IMR-90 (cell line): ENCODE measurements around the gene CALN1. TPM values are rescaled to one million over a fixed set of nuclear protein-coding genes. Genes with fewer than 3 reads are reported as not detected.

Experiments
- ATAC-seq: fragments of 200-7000 bp; cut with Tn5 transposase; 2 replicates; pipeline ENCODE4 v1.9.1; 2020; ENCODE audit warnings: low read depth, mild to moderate bottlenecking, moderate library complexity
- BruUV-seq: library from RNA; stranded (reverse); fragments of 400-500 nt; replicated peaks from 2 replicates; lab custom pipeline; 2021; lab: Mats Ljungman, UMichigan
- CTCF ChIA-PET: fragments of 300-600 bp; formaldehyde crosslinking; extraction: SDS; loops from one replicate; lab custom pipeline; 2021; ENCODE audit warnings: antibody characterized with exemption; lab: Yijun Ruan, JAX
- POLR2A ChIA-PET: fragments of 300-600 bp; sonication (Branson Sonifier 250); formaldehyde crosslinking; loops from one replicate; lab custom pipeline; 2022; ENCODE audit warnings: antibody characterized with exemption; ENCODE audit not compliant: unreplicated experiment; lab: Charles Lee
- DNase-seq: peaks from one replicate; pipeline ENCODE4 v3.0.0; 2013
- H2AFZ ChIP-seq: replicated peaks from 2 replicates; pipeline ENCODE3; 2013; ENCODE audit warnings: low read length, mild to moderate bottlenecking; ENCODE audit not compliant: poor library complexity
- H2AK5ac ChIP-seq: 2 replicates; pipeline ENCODE4 v1.6.1; 2013; ENCODE audit warnings: low read depth, low read length, inconsistent platforms
- H2AK9ac ChIP-seq: replicated peaks from 2 replicates; pipeline ENCODE3; 2013; ENCODE audit warnings: mild to moderate bottlenecking, low read depth, low read length, moderate library complexity; ENCODE audit not compliant: poor library complexity
- H2BK120ac ChIP-seq: 2 replicates; pipeline ENCODE4 v1.6.1; 2013; ENCODE audit warnings: low read depth, low read length, inconsistent platforms
- H2BK15ac ChIP-seq: 3 replicates; pipeline ENCODE4 v1.6.1; 2013; ENCODE audit warnings: low read depth, low read length, inconsistent platforms
- H2BK20ac ChIP-seq: 2 replicates; pipeline ENCODE4 v1.6.1; 2013; ENCODE audit warnings: low read depth, mild to moderate bottlenecking, inconsistent platforms, low read length, moderate library complexity
- H2BK5ac ChIP-seq: 2 replicates; pipeline ENCODE4 v1.6.1; 2013; ENCODE audit warnings: mild to moderate bottlenecking, low read depth, low read length, inconsistent platforms; ENCODE audit not compliant: poor library complexity, severe bottlenecking
- H3K14ac ChIP-seq: replicated peaks from 2 replicates; pipeline ENCODE4 v1.6.1; 2013; ENCODE audit warnings: low read depth, low read length, inconsistent platforms
- H3K18ac ChIP-seq: 2 replicates; pipeline ENCODE4 v1.6.1; 2013; ENCODE audit warnings: low read depth, low read length, control low read depth
- H3K23ac ChIP-seq: 2 replicates; pipeline ENCODE4 v1.6.1; 2013; ENCODE audit warnings: low read depth, low read length, inconsistent platforms
- H3K27ac ChIP-seq: 2 replicates; pipeline ENCODE4 v1.5.1; 2013; ENCODE audit warnings: mild to moderate bottlenecking, control low read depth, low read length; ENCODE audit not compliant: insufficient read depth
- H3K27me3 ChIP-seq: 2 replicates; pipeline ENCODE4 v1.6.1; 2013; ENCODE audit warnings: low read length; ENCODE audit not compliant: control insufficient read depth, insufficient read depth
- H3K36me3 ChIP-seq: 2 replicates; pipeline ENCODE4 v1.6.1; 2013; ENCODE audit warnings: low read length, mixed read lengths; ENCODE audit not compliant: control insufficient read depth, insufficient read depth
- H3K4ac ChIP-seq: 2 replicates; pipeline ENCODE4 v1.6.1; 2013; ENCODE audit warnings: low read depth, low read length, inconsistent platforms
- H3K4me1 ChIP-seq: 2 replicates; pipeline ENCODE4 v1.6.1; 2013; ENCODE audit warnings: low read length, mixed read lengths; ENCODE audit not compliant: control insufficient read depth, insufficient read depth
- H3K4me2 ChIP-seq: 2 replicates; pipeline ENCODE4 v1.6.1; 2013; ENCODE audit warnings: low read depth, mild to moderate bottlenecking, control low read depth, low read length, moderate library complexity
- H3K4me3 ChIP-seq: 2 replicates; pipeline ENCODE4 v1.5.1; 2013; ENCODE audit warnings: low read depth, mild to moderate bottlenecking, control low read depth, low read length, moderate library complexity; ENCODE audit not compliant: insufficient read depth
- H3K56ac ChIP-seq: 2 replicates; pipeline ENCODE4 v1.6.1; 2013; ENCODE audit warnings: low read length, inconsistent platforms; ENCODE audit not compliant: insufficient read depth; ENCODE audit errors: extremely low read depth
- H3K79me1 ChIP-seq, 2 experiments: 2 replicates each; pipeline ENCODE4 v1.6.1; 2013; ENCODE audit warnings: low read length in 2 of 2, inconsistent platforms in 1 of 2, low read depth in 1 of 2
- H3K9ac ChIP-seq: 2 replicates; pipeline ENCODE4 v1.6.1; 2013; ENCODE audit warnings: low read depth, low read length, control low read depth
- H3K9me1 ChIP-seq: 2 replicates; pipeline ENCODE4 v1.6.1; 2013; ENCODE audit warnings: low read length, inconsistent platforms; ENCODE audit not compliant: insufficient read depth
- H3K9me3 ChIP-seq: 2 replicates; pipeline ENCODE4 v1.6.1; 2013; ENCODE audit warnings: low read length; ENCODE audit not compliant: control insufficient read depth, insufficient read depth
- H4K20me1 ChIP-seq: 2 replicates; pipeline ENCODE4 v1.6.1; 2013; ENCODE audit warnings: low read length, inconsistent platforms; ENCODE audit not compliant: insufficient read depth
- H4K5ac ChIP-seq: 2 replicates; pipeline ENCODE4 v1.6.1; 2013; ENCODE audit warnings: mild to moderate bottlenecking, low read depth, low read length, control low read depth
- H4K8ac ChIP-seq, 2 experiments: 2 replicates each; pipeline ENCODE4 v1.6.1; 2013; ENCODE audit warnings: low read depth in 2 of 2, low read length in 2 of 2, control low read depth in 1 of 2, inconsistent platforms in 1 of 2
- H4K91ac ChIP-seq: 2 replicates; pipeline ENCODE4 v1.6.1; 2013; ENCODE audit warnings: low read depth, low read length, inconsistent platforms; ENCODE audit not compliant: insufficient read depth
- BHLHE40 ChIP-seq: fragments of 150-350 bp; IDR thresholded peaks from 2 replicates; pipeline ENCODE4 v1.6.1; 2016; ENCODE audit warnings: mild to moderate bottlenecking, low read depth, low read length
- CEBPB ChIP-seq: IDR thresholded peaks from 2 replicates; pipeline ENCODE4 v1.6.1; 2012; ENCODE audit warnings: low read depth, low read length, improper control_type of control experiment
- CHD1 ChIP-seq: IDR thresholded peaks from 2 replicates; pipeline ENCODE4 v1.6.1; 2012; ENCODE audit warnings: low read depth, low read length, improper control_type of control experiment
- CTCF ChIP-seq: conservative IDR thresholded peaks from 2 replicates; pipeline ENCODE4 v1.5.1; 2012; ENCODE audit warnings: mild to moderate bottlenecking, low read depth, low read length, improper control_type of control experiment
- ELK1 ChIP-seq: fragments of 150-350 bp; IDR thresholded peaks from 2 replicates; pipeline ENCODE4 v1.6.1; 2016; ENCODE audit warnings: low read depth, mild to moderate bottlenecking, low read length, moderate library complexity, borderline replicate concordance
- FOS ChIP-seq: fragments of 150-350 bp; IDR thresholded peaks from 2 replicates; pipeline ENCODE4 v1.6.1; 2016; ENCODE audit warnings: low read depth, low read length
- MAFK ChIP-seq: IDR thresholded peaks from 2 replicates; pipeline ENCODE4 v1.6.1; 2012; ENCODE audit warnings: low read depth, low read length, improper control_type of control experiment
- MAZ ChIP-seq: IDR thresholded peaks from 2 replicates; pipeline ENCODE4 v1.6.1; 2012; ENCODE audit warnings: low read depth, mild to moderate bottlenecking, low read length, improper control_type of control experiment, moderate library complexity, borderline replicate concordance
- MXI1 ChIP-seq: IDR thresholded peaks from 2 replicates; pipeline ENCODE4 v1.6.1; 2012; ENCODE audit warnings: low read depth, mild to moderate bottlenecking, low read length, moderate library complexity, borderline replicate concordance
- NFE2L2 ChIP-seq: fragments of 150-350 bp; IDR thresholded peaks from 2 replicates; pipeline ENCODE4 v1.6.1; 2016; ENCODE audit warnings: low read depth, mild to moderate bottlenecking, low read length
- POLR2A ChIP-seq: IDR thresholded peaks from 2 replicates; pipeline ENCODE4 v1.6.1; 2012; ENCODE audit warnings: mild to moderate bottlenecking, low read depth, low read length
- RAD21 ChIP-seq: IDR thresholded peaks from 2 replicates; pipeline ENCODE4 v1.6.1; 2012; ENCODE audit warnings: low read length, improper control_type of control experiment
- RCOR1 ChIP-seq: IDR thresholded peaks from 2 replicates; pipeline ENCODE4 v1.6.1; 2012; ENCODE audit warnings: mild to moderate bottlenecking, low read length, improper control_type of control experiment; ENCODE audit not compliant: insufficient replicate concordance
- WGBS, 2 experiments: methylation state at CpG; one replicate each; pipeline versions ENCODE4 v1.1.5 to v1.1.7; 2013; ENCODE audit warnings: missing lambda C conversion rate in 2 of 2; ENCODE audit not compliant: insufficient read length in 1 of 2; ENCODE audit errors: extremely low coverage in 2 of 2; 5-methylcytosine and 5-hydroxymethylcytosine counted together
- dilution Hi-C: fragments of 300-500 bp; cut with HindIII; formaldehyde crosslinking; loops from one replicate; pipeline ENCODE4 v1.14.3; 2018; ENCODE audit warnings: low sequenced_read_pairs; ENCODE audit not compliant: unreplicated experiment
- in situ Hi-C: fragments of 300-500 bp; cut with MboI; formaldehyde crosslinking; loops from 3 replicates; pipeline ENCODE4 v1.14.3; 2019; ENCODE audit warnings: low sequenced_read_pairs, inconsistent platforms, mixed read lengths
- intact Hi-C: fragments of 100-400 bp; cut with micrococcal nuclease; formaldehyde crosslinking; loops from 2 replicates; pipeline ENCODE4 v1.10.0; 2022
- polyA plus RNA-seq, 3 experiments: library from polyadenylated mRNA; depleted of rRNA; stranded (reverse); fragments of >200 nt; gene quantifications; 2 replicates each; pipeline ENCODE4 v1.2.3, GENCODE V29; 2012; ENCODE audit warnings: low replicate concordance in 1 of 3
- total RNA-seq: library from RNA; depleted of rRNA; stranded (reverse); fragments of >200 nt; gene quantifications from 2 replicates; pipeline ENCODE4 v1.2.3, GENCODE V29; 2012
- TF ChIP-seq, protein P1 (sequence below): fragments of 150-350 bp; IDR thresholded peaks from 2 replicates; pipeline ENCODE4 v1.6.1; 2017; ENCODE audit warnings: mild to moderate bottlenecking, antibody characterized with exemption, low read length, low read depth

The CALN1 gene
- total and polyA plus RNA-seq, 2 of the 4 experiments (the other 2 are of a cell fraction) = not detected

DNA sequence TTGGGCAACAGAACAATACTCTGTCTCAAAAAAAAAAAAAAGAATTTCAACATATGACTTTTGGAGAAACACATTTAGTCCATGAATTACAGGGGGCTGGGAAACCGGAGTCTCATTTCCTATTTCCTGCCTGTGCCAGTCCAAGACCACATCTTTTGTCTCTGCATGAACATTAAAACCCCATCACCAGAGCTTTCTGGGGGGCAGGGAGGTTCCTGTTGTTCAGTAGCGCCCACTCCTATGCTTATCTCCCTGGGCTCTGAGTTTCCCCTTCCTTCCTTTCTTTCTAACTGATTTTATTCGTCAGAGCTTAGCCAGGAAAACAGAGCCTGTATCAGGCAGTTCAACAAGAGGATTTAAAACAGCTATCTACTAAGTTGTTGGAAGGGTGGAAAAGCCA lies 119.3 kb downstream of the CALN1 start:
- no peak overlapping the region for H2AK9ac ChIP-seq
- no peak overlapping the region for H3K27ac ChIP-seq
- no TSS peak for BruUV-seq
- ChIA-PET CTCF (no interaction called here), POLR2A (no interaction called here)
- H3K4me3 ChIP-seq = no peak overlapping the region
- intact Hi-C loops = no loop called here
- H3K23ac ChIP-seq = no peak overlapping the region
- no peak overlapping the region for H3K9ac ChIP-seq
- dilution Hi-C loops = no loop called here
- no peak overlapping the region for H2AK5ac ChIP-seq
- DNase-seq (no peak), ATAC-seq (no peak)
- H4K8ac ChIP-seq = no peak overlapping the region
- H3K9me3 ChIP-seq = 0 out of 2 replicates have a peak, but pooled peaks cover 8% of the 10 kb centered on the region
- no peaks in the 10 kb centered on the region for H3K27me3 ChIP-seq
- no peak overlapping the region for H3K56ac ChIP-seq
- H3K79me1 ChIP-seq = no peaks in the 10 kb centered on the region
- no peak overlapping the region for H3K4me2 ChIP-seq
- H4K91ac ChIP-seq = no peak overlapping the region
- no peaks in the 10 kb centered on the region for H3K9me1 ChIP-seq
- no peak overlapping the region for H2BK120ac ChIP-seq
- no peak overlapping the region for H3K14ac ChIP-seq
- H3K18ac ChIP-seq = no peak overlapping the region
- H2BK5ac ChIP-seq = no peak overlapping the region
- no CpG with 5 or more reads among the region's 3 CpGs for WGBS, 2 experiments
- no peak overlapping the region for H4K5ac ChIP-seq
- H3K4ac ChIP-seq = no peak overlapping the region
- no peak overlapping the region for H2AFZ ChIP-seq
- no peak overlapping the region for H2BK20ac ChIP-seq
- no peak overlapping the region for H2BK15ac ChIP-seq
- in situ Hi-C loops = no loop called here
- no peaks in the 10 kb centered on the region for H4K20me1 ChIP-seq
- TF ChIP-seq CTCF (no peak), MXI1 (no peak), ELK1 (no peak), RCOR1 (no peak), BHLHE40 (no peak), CEBPB (no peak), POLR2A (no peak), RAD21 (no peak), MAZ (no peak), NFE2L2 (no peak), FOS (no peak), CHD1 (no peak), MAFK (no peak)
- TF ChIP-seq, protein P1, sequence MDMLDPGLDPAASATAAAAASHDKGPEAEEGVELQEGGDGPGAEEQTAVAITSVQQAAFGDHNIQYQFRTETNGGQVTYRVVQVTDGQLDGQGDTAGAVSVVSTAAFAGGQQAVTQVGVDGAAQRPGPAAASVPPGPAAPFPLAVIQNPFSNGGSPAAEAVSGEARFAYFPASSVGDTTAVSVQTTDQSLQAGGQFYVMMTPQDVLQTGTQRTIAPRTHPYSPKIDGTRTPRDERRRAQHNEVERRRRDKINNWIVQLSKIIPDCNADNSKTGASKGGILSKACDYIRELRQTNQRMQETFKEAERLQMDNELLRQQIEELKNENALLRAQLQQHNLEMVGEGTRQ = no peak
- H3K36me3 ChIP-seq = no peaks in the 10 kb centered on the region
- H3K4me1 ChIP-seq = no peaks in the 10 kb centered on the region
